SK-N-SH (cell line): ENCODE results near the gene ZNF365. TPM values are rescaled to one million over a fixed set of nuclear protein-coding genes. Genes with fewer than 3 reads are reported as not detected.
"Not testable (repeated sequence)": the region's sequence is repeated elsewhere in the genome, so short reads cannot be mapped to it uniquely, and the experiment has no call there.

Source experiments
- CTCF ChIA-PET: fragments of 300-600, 350-600 bp; formaldehyde crosslinking; extraction: SDS; loops from one replicate; lab custom pipeline; 2021; lab: Yijun Ruan, JAX
- POLR2A ChIA-PET: fragments of 350-600 bp; sonication (Branson Sonifier 250); formaldehyde crosslinking; extraction: SDS; loops from one replicate; lab custom pipeline; 2020; ENCODE audit warnings: antibody characterized with exemption, inconsistent platforms; lab: Yijun Ruan, JAX
- DNase-seq: peaks from one replicate; pipeline ENCODE4 v3.0.0; 2012
- H2AFZ ChIP-seq: fragments of 200-600 bp; sonication (generic); 2 replicates; pipeline ENCODE4 v1.8.1; 2016; ENCODE audit warnings: antibody characterized with exemption, mild to moderate bottlenecking, low read depth
- H3F3A ChIP-seq: fragments of 200-600 bp; sonication (generic); replicated peaks from 2 replicates; pipeline ENCODE3; 2016; ENCODE audit warnings: antibody characterized with exemption, mild to moderate bottlenecking; ENCODE audit not compliant: insufficient read depth
- H3K27ac ChIP-seq, 2 experiments: fragments of 200-500 bp in 1 of 2; fragments of 200-600 bp in 1 of 2; sonication (Bioruptor generic) in 1 of 2; sonication (generic), shearing (Covaris generic) in 1 of 2; 2 replicates each; pipeline versions ENCODE4 v1.5.1 to v1.6.1; 2014 to 2016; ENCODE audit warnings: low read depth in 2 of 2, inconsistent platforms in 1 of 2, low read length in 1 of 2, mild to moderate bottlenecking in 1 of 2, mixed read lengths in 1 of 2
- H3K27me3 ChIP-seq: fragments of 200-600 bp; sonication (generic), shearing (Covaris generic); 2 replicates; pipeline ENCODE4 v1.6.1; 2016; ENCODE audit warnings: mixed run types; ENCODE audit not compliant: insufficient read depth
- H3K36me3 ChIP-seq, 2 experiments: fragments of 200-500 bp in 1 of 2; fragments of 200-600 bp in 1 of 2; sonication (Bioruptor generic) in 1 of 2; sonication (generic) in 1 of 2; replicated peaks in 1 of 2; 2 replicates each; pipeline versions ENCODE3 to v1.5.1; 2014 to 2016; ENCODE audit warnings: low read length in 1 of 2, mild to moderate bottlenecking in 1 of 2; ENCODE audit not compliant: insufficient read depth in 2 of 2, control insufficient read depth in 1 of 2
- H3K4me1 ChIP-seq, 2 experiments: fragments of 200-500 bp in 1 of 2; fragments of 200-600 bp in 1 of 2; sonication (Bioruptor generic) in 1 of 2; sonication (generic), shearing (Covaris generic) in 1 of 2; 2 replicates each; pipeline versions ENCODE4 v1.5.1 to v1.6.1; 2014 to 2016; ENCODE audit warnings: low read depth in 1 of 2, low read length in 1 of 2, mixed run types in 1 of 2; ENCODE audit not compliant: insufficient read depth in 2 of 2, control insufficient read depth in 1 of 2
- H3K4me2 ChIP-seq: fragments of 200-600 bp; sonication (generic), shearing (Covaris generic); 2 replicates; pipeline ENCODE4 v1.6.1; 2017; ENCODE audit warnings: mixed run types
- H3K4me3 ChIP-seq, 2 experiments: fragments of 200-500 bp in 1 of 2; fragments of 200-600 bp in 1 of 2; sonication (Bioruptor generic) in 1 of 2; sonication (generic), shearing (Covaris generic) in 1 of 2; 2 replicates each; pipeline versions ENCODE4 v1.5.1 to v1.8.1; 2014 to 2016; ENCODE audit warnings: low read depth in 2 of 2, inconsistent platforms in 1 of 2, low read length in 1 of 2, mild to moderate bottlenecking in 1 of 2, mixed read lengths in 1 of 2, moderate library complexity in 1 of 2
- H3K79me2 ChIP-seq: fragments of 200-600 bp; sonication (generic); 2 replicates; pipeline ENCODE4 v1.8.1; 2017; ENCODE audit warnings: mild to moderate bottlenecking; ENCODE audit not compliant: insufficient read depth
- H3K9ac ChIP-seq: fragments of 200-600 bp; sonication (generic); 2 replicates; pipeline ENCODE4 v1.6.1; 2017; ENCODE audit warnings: mixed run types
- H3K9me2 ChIP-seq: fragments of 200-600 bp; sonication (generic); 2 replicates; pipeline ENCODE4 v1.6.1; 2017; ENCODE audit warnings: mixed run types
- H3K9me3 ChIP-seq: fragments of 200-600 bp; sonication (generic); 2 replicates; pipeline ENCODE4 v1.6.1; 2017; ENCODE audit warnings: mixed run types, mild to moderate bottlenecking, moderate library complexity
- H4K20me1 ChIP-seq: fragments of 200-600 bp; sonication (generic); 2 replicates; pipeline ENCODE4 v1.6.1; 2017; ENCODE audit warnings: mild to moderate bottlenecking, mixed run types; ENCODE audit not compliant: insufficient read depth
- EP300 ChIP-seq, 2 experiments: IDR thresholded peaks; 2 replicates each; pipeline versions ENCODE4 v1.4.0 to v1.6.1; 2012; ENCODE audit warnings: borderline replicate concordance in 1 of 2, low read depth in 1 of 2, low read length in 1 of 2
- GABPA ChIP-seq: IDR thresholded peaks from 2 replicates; pipeline ENCODE4 v1.4.0; 2012; ENCODE audit warnings: low read depth, mild to moderate bottlenecking
- GATA2 ChIP-seq: sonication (generic); formaldehyde crosslinking; IDR thresholded peaks from 2 replicates; pipeline ENCODE4 v1.5.0; 2020; ENCODE audit warnings: mild to moderate bottlenecking, missing genetic modification reagents
- MEF2A ChIP-seq: IDR thresholded peaks from 2 replicates; pipeline ENCODE4 v1.4.0; 2012; ENCODE audit warnings: low read depth, borderline replicate concordance
- POLR2AphosphoS5 ChIP-seq: IDR thresholded peaks from 2 replicates; pipeline ENCODE4 v1.6.1; 2012; ENCODE audit warnings: low read depth, low read length
- RAD21 ChIP-seq: IDR thresholded peaks from 2 replicates; pipeline ENCODE4 v1.6.1; 2012; ENCODE audit warnings: mild to moderate bottlenecking, low read length
- RFX5 ChIP-seq: IDR thresholded peaks from 2 replicates; pipeline ENCODE4 v1.6.1; 2012; ENCODE audit warnings: mild to moderate bottlenecking, improper control_type of control experiment, low read length
- WGBS: methylation state at CpG from one replicate; pipeline ENCODE4 v1.1.6; 2017; ENCODE audit warnings: low lambda C conversion rate; 5-methylcytosine and 5-hydroxymethylcytosine counted together
- polyA plus RNA-seq, 3 experiments: library from polyadenylated mRNA; depleted of rRNA; stranded (reverse); fragments of >200 nt; gene quantifications; 2 replicates each; pipeline ENCODE4 v1.2.3, GENCODE V29; 2012
- TF ChIP-seq, protein P1 (sequence below): fragments of 150-350 bp; IDR thresholded peaks from 2 replicates; pipeline ENCODE4 v1.6.1; 2017; ENCODE audit warnings: antibody characterized with exemption, low read length, low read depth, borderline replicate concordance
- TF ChIP-seq, protein P2 (sequence below): IDR thresholded peaks from 2 replicates; pipeline ENCODE4 v1.4.0; 2012; ENCODE audit warnings: low read depth, borderline replicate concordance
- TF ChIP-seq, protein P3 (sequence below): IDR thresholded peaks from 2 replicates; pipeline ENCODE4 v1.4.0; 2012; ENCODE audit warnings: low read depth
- TF ChIP-seq, protein P4 (sequence below): IDR thresholded peaks from 2 replicates; pipeline ENCODE4 v1.6.1; 2012; ENCODE audit warnings: mild to moderate bottlenecking, low read depth, low read length, moderate library complexity

ZNF365 gene
- polyA plus RNA-seq, 1 of the 3 experiments (the other 2 are of a cell fraction), result 4.5 TPM

DNA sequence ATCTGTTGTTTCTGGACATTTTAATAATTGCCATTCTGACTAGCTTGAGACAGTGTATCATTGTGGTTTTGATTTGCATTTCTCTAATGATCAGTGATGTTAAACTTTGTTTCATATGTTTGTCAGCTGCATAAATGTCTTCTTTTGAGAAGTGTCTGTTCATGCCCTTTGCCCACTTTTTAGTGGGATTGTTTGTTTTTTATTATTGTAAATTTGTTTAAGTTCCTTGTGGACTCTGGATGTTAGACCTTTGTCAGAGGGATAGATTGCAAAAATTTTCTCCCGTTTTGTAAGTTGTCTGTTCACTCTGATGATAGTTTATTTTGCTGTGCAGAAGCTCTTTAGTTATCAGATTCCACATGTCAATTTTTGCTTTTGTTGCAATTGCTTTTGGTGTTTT, 36.8 kb downstream of the ZNF365 start:
- WGBS, result 64% methylated on average over 1 of the region's 1 CpG
- CTCF ChIA-PET, result interaction anchor here (1.2 kb wide), 1 partner anchor 26 kb away, joined by 3 read pairs; no protein-coding TSS in a partner anchor
- H3K9me2 ChIP-seq, H3F3A ChIP-seq, H3K36me3 ChIP-seq, H3K9me3 ChIP-seq, H3K9ac ChIP-seq, H3K27ac ChIP-seq, H3K79me2 ChIP-seq, H3K27me3 ChIP-seq, H2AFZ ChIP-seq, H3K4me1 ChIP-seq, H3K4me3 ChIP-seq, H4K20me1 ChIP-seq, H3K4me2 ChIP-seq, DNase-seq, POLR2A ChIA-PET: not testable (repeated sequence)

DNA sequence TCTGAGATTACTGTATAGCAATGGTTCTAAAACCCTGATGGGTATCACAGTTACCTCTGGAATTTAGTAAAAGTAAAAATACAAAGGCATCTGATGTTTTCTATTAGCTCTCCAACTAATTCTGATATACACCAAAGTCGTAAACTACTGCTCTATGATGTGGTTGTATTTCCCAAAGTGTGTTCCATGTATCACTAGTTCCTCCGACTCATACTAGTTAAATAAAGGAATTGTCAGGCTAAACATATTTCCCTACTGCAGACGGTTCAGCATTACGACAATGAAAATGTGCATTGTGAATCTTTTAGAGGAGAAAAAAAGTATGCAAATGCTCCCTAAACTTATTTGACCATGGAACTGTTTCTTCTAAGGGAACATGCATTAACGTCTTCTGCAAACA, 38.9 kb downstream of the ZNF365 start:
- H3K9me3 ChIP-seq, result no peaks in the 10 kb centered on the region; the same call in 1 of the 2 replicates
- TF ChIP-seq, protein P1, sequence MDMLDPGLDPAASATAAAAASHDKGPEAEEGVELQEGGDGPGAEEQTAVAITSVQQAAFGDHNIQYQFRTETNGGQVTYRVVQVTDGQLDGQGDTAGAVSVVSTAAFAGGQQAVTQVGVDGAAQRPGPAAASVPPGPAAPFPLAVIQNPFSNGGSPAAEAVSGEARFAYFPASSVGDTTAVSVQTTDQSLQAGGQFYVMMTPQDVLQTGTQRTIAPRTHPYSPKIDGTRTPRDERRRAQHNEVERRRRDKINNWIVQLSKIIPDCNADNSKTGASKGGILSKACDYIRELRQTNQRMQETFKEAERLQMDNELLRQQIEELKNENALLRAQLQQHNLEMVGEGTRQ, result no peak
- TF ChIP-seq, protein P2, sequence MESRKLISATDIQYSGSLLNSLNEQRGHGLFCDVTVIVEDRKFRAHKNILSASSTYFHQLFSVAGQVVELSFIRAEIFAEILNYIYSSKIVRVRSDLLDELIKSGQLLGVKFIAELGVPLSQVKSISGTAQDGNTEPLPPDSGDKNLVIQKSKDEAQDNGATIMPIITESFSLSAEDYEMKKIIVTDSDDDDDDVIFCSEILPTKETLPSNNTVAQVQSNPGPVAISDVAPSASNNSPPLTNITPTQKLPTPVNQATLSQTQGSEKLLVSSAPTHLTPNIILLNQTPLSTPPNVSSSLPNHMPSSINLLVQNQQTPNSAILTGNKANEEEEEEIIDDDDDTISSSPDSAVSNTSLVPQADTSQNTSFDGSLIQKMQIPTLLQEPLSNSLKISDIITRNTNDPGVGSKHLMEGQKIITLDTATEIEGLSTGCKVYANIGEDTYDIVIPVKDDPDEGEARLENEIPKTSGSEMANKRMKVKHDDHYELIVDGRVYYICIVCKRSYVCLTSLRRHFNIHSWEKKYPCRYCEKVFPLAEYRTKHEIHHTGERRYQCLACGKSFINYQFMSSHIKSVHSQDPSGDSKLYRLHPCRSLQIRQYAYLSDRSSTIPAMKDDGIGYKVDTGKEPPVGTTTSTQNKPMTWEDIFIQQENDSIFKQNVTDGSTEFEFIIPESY, result no peak
- TF ChIP-seq MEF2A, result no peak
- no peak for TF ChIP-seq POLR2AphosphoS5
- no peak for TF ChIP-seq GABPA
- no peak for TF ChIP-seq RAD21
- no peak for TF ChIP-seq EP300 (IDR thresholded peaks at IDR 0.05; ENCODE audit: borderline replicate concordance in 1 of 2, low read depth in 1 of 2, low read length in 1 of 2)
- TF ChIP-seq, protein P3, sequence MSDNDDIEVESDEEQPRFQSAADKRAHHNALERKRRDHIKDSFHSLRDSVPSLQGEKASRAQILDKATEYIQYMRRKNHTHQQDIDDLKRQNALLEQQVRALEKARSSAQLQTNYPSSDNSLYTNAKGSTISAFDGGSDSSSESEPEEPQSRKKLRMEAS, result no peak
- no peak for TF ChIP-seq RFX5
- TF ChIP-seq, protein P4, sequence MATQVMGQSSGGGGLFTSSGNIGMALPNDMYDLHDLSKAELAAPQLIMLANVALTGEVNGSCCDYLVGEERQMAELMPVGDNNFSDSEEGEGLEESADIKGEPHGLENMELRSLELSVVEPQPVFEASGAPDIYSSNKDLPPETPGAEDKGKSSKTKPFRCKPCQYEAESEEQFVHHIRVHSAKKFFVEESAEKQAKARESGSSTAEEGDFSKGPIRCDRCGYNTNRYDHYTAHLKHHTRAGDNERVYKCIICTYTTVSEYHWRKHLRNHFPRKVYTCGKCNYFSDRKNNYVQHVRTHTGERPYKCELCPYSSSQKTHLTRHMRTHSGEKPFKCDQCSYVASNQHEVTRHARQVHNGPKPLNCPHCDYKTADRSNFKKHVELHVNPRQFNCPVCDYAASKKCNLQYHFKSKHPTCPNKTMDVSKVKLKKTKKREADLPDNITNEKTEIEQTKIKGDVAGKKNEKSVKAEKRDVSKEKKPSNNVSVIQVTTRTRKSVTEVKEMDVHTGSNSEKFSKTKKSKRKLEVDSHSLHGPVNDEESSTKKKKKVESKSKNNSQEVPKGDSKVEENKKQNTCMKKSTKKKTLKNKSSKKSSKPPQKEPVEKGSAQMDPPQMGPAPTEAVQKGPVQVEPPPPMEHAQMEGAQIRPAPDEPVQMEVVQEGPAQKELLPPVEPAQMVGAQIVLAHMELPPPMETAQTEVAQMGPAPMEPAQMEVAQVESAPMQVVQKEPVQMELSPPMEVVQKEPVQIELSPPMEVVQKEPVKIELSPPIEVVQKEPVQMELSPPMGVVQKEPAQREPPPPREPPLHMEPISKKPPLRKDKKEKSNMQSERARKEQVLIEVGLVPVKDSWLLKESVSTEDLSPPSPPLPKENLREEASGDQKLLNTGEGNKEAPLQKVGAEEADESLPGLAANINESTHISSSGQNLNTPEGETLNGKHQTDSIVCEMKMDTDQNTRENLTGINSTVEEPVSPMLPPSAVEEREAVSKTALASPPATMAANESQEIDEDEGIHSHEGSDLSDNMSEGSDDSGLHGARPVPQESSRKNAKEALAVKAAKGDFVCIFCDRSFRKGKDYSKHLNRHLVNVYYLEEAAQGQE, result no peak
- no peak for TF ChIP-seq GATA2 (CRISPR knock-in tag)
- WGBS, result 88% methylated on average over 5 of the region's 5 CpGs
- H3K4me3 ChIP-seq, result no peak overlapping the region
- H3K9ac ChIP-seq, result no peak overlapping the region
- ChIA-PET CTCF (no interaction called here), POLR2A (no interaction called here)
- no peaks in the 10 kb centered on the region for H3K4me1 ChIP-seq
- H3K27me3 ChIP-seq, result no peaks in the 10 kb centered on the region
- H3F3A ChIP-seq, result no peaks in the 10 kb centered on the region
- peaks cover 0 to 4% of the 10 kb centered on the region in 2 experiments for H3K36me3 ChIP-seq
- H4K20me1 ChIP-seq, result no peaks in the 10 kb centered on the region
- DNase-seq, result no peak
- H3K9me2 ChIP-seq, result no peaks in the 10 kb centered on the region
- H2AFZ ChIP-seq, result no peak overlapping the region
- H3K79me2 ChIP-seq, result no peaks in the 10 kb centered on the region
- no peak overlapping the region for H3K4me2 ChIP-seq
- no peak overlapping the region for H3K27ac ChIP-seq
